ENCODE results near the gene ACSL3. TPM values are rescaled to one million over a fixed set of nuclear protein-coding genes. Genes with fewer than 3 reads are reported as not detected.

Gene ACSL3
- total and polyA plus RNA-seq, 4 donors, result 22.2 to 154 (median 59.2) TPM

DNA sequence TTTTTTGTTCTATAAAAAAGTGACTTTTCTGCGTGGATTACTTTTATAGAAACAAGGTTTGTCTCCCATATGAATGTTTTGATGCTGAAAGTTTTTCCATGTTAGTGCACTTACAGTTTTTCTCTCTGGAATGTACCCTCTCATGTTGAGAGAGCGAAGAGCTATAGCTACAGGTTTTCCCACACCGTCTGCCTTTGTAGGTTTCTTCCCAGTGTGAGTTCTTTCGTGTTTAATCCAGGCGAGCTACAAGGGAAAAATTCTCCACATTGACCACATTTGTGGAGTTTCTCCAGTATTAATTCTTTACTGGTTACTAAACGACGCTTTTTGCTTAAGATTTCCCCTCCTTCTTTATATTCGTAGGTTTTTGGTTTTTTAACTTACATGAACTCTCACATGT, 85.1 kb downstream of the ACSL3 start:
- no peaks in the 10 kb centered on the region for H3K9me3 ChIP-seq (ENCODE audit: control insufficient read depth in 4 of 4, insufficient read depth in 3 of 4, low read length in 3 of 4)

GRCh38 chr2:222946700-222947287, 86.0 kb downstream of the ACSL3 start:
- 93 to 98% methylated on average over 7 of the region's 7 CpGs for WGBS, 2 donors
- Histone ChIP-seq H3K27ac (ENCODE audit: low read depth in 1 of 2, low read length in 1 of 2) (no peak overlapping the region), H3K4me3 (no peak overlapping the region), H3K27me3 (ENCODE audit: control insufficient read depth in 3 of 3, insufficient read depth in 3 of 3, low read length in 2 of 3) (no peaks in the 10 kb centered on the region), H3K9ac (ENCODE audit: insufficient read depth in 1 of 2, low read length in 2 of 2) (no peak overlapping the region), H3K4me1 (ENCODE audit: control insufficient read depth in 5 of 5, insufficient read depth in 5 of 5, low read length in 5 of 5) (no peaks in the 10 kb centered on the region), H3K36me3 (ENCODE audit: control insufficient read depth in 4 of 4, insufficient read depth in 4 of 4, low read length in 4 of 4) (peaks cover 0 to 1% (median under 1%) of the 10 kb centered on the region in 4 donors), H3K9me3 (ENCODE audit: control insufficient read depth in 4 of 4, insufficient read depth in 3 of 4, low read length in 3 of 4) (no peaks in the 10 kb centered on the region)
- no peak for ATAC-seq (ENCODE audit: insufficient read depth, low FRiP score)
- TF ChIP-seq, protein P1, sequence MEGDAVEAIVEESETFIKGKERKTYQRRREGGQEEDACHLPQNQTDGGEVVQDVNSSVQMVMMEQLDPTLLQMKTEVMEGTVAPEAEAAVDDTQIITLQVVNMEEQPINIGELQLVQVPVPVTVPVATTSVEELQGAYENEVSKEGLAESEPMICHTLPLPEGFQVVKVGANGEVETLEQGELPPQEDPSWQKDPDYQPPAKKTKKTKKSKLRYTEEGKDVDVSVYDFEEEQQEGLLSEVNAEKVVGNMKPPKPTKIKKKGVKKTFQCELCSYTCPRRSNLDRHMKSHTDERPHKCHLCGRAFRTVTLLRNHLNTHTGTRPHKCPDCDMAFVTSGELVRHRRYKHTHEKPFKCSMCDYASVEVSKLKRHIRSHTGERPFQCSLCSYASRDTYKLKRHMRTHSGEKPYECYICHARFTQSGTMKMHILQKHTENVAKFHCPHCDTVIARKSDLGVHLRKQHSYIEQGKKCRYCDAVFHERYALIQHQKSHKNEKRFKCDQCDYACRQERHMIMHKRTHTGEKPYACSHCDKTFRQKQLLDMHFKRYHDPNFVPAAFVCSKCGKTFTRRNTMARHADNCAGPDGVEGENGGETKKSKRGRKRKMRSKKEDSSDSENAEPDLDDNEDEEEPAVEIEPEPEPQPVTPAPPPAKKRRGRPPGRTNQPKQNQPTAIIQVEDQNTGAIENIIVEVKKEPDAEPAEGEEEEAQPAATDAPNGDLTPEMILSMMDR (IDR thresholded peaks at IDR 0.05; ENCODE audit: control extremely low read depth, extremely low read depth), result no peak
- DNase-seq, result no peak

More for the DNA sequence above, 85.1 kb downstream of the ACSL3 start:
- no peak overlapping the region for H3K4me3 ChIP-seq
- 78 to 87% methylated on average over 8 of the region's 8 CpGs for WGBS, 2 donors
- no peak overlapping the region for H3K27ac ChIP-seq (ENCODE audit: low read depth in 1 of 2, low read length in 1 of 2)
- TF ChIP-seq, protein P1 (IDR thresholded peaks at IDR 0.05; ENCODE audit: control extremely low read depth, extremely low read depth), result no peak
- peaks cover 2 to 8% (median 5%) of the 10 kb centered on the region in 4 donors for H3K36me3 ChIP-seq (ENCODE audit: control insufficient read depth in 4 of 4, insufficient read depth in 4 of 4, low read length in 4 of 4)
- no peaks in the 10 kb centered on the region for H3K4me1 ChIP-seq (ENCODE audit: control insufficient read depth in 5 of 5, insufficient read depth in 5 of 5, low read length in 5 of 5)
- DNase-seq, result no peak
- H3K9ac ChIP-seq (ENCODE audit: insufficient read depth in 1 of 2, low read length in 2 of 2), result no peak overlapping the region
- H3K27me3 ChIP-seq (ENCODE audit: control insufficient read depth in 3 of 3, insufficient read depth in 3 of 3, low read length in 2 of 3), result no peaks in the 10 kb centered on the region
- ATAC-seq (ENCODE audit: insufficient read depth, low FRiP score), result no peak

- no peak for DNase-seq
- no peaks in the 10 kb centered on the region for H3K36me3 ChIP-seq (ENCODE audit: control insufficient read depth in 4 of 4, insufficient read depth in 4 of 4, low read length in 4 of 4)
- H3K4me1 ChIP-seq (ENCODE audit: control insufficient read depth in 5 of 5, insufficient read depth in 5 of 5, low read length in 5 of 5), result no peaks in the 10 kb centered on the region
- TF ChIP-seq, protein P1 (IDR thresholded peaks at IDR 0.05; ENCODE audit: control extremely low read depth, extremely low read depth), result no peak
- no peak overlapping the region for H3K27ac ChIP-seq (ENCODE audit: low read depth in 1 of 2, low read length in 1 of 2)
- no peaks in the 10 kb centered on the region for H3K27me3 ChIP-seq (ENCODE audit: control insufficient read depth in 3 of 3, insufficient read depth in 3 of 3, low read length in 2 of 3)
- H3K9ac ChIP-seq (ENCODE audit: insufficient read depth in 1 of 2, low read length in 2 of 2), result no peak overlapping the region
- ATAC-seq (ENCODE audit: insufficient read depth, low FRiP score), result no peak
- no peak overlapping the region for H3K4me3 ChIP-seq
- WGBS, 2 donors, result 77 to 88% methylated on average over 1 of the region's 1 CpG
- peaks cover 0 to 2% (median 0%) of the 10 kb centered on the region in 4 donors for H3K9me3 ChIP-seq (ENCODE audit: control insufficient read depth in 4 of 4, insufficient read depth in 3 of 4, low read length in 3 of 4)
Measured at GRCh38 chr2:222949073-222949472, 88.2 kb downstream of the ACSL3 start.

Data from lung (tissue), 12 donors.